Stimulated activated CD8-positive, alpha-beta memory T cell treated with anti-CD3 and anti-CD28 coated beads, Interleukin-15, amount 100 ng/mL, for 1 hour (primary cell): ENCODE data around the gene OVOL1.

Experiments
- DNase-seq: peaks from one replicate; pipeline ENCODE4 v3.0.0-alpha.2; 2020; ENCODE audit warnings: low read depth

The OVOL1 gene

GRCh38 chr11:65777821-65778361, 9.0 kb upstream of the OVOL1 start:
- no peak for DNase-seq

DNA sequence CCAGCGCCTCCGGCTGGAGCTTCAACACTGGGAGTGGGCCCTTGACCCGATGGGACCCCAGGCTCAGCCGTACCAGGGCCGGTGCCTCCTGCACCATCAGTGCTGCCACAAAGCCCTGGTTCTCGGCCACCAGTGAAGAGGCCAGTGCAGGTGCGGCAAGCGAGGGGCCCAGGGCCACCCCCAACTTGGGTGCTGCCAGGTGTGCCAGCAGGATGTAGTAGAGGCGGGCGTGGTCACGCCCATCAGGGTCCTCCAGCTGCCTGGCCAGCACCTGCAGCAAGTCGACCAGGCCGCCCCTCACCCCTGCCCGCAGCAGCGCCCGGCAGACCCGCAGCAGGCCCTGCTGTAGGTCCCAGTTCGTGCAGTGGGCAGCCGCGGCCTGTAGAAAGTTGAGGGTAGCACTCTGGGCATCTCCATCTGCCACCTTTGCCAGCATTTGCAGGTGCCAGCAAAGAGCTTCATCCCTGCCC, 8.4 kb upstream of the OVOL1 start:
- no peak for DNase-seq

DNA sequence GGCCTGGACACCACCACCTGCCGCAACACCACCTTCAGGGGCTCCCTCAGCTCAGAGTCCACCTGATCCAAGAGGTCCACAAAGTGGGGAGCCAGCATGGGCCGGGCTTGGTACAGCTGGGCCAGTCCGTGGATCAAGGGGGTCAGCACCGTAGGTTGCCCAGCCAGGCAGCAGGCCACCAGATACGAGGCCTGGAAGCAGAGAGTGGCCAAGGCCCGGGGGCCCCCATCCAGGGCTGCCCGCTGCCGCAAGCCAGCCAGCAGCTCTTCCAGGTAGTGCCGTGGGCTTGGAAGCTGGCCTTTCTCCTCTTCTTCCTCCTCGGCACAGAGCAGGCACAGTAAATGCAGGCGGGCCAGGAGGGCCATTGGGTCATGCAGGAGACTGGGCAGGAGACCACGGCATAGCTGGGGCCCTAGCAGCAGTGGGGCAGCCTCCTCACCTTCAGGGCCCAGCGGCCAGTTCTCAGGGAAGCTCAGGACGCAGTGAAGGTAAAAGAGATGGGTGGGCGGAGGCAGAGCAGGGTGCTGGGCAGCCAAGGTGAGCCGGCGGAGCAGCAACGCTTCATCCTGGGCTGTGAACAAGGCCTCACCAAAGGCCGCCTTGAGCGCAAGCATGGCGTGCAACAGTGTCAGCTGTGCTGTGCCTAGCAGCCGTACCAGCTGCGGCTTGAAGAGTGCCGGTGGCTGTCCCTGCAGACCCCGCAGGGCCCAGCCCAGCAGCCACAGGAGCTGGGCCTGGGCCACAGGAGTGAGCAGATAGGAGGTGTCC, 7.8 kb upstream of the OVOL1 start:
- DNase-seq: no peak

- DNase-seq: no peak
These were observed 7.3 kb upstream of the OVOL1 start for GRCh38 chr11:65779669-65779918.

DNA sequence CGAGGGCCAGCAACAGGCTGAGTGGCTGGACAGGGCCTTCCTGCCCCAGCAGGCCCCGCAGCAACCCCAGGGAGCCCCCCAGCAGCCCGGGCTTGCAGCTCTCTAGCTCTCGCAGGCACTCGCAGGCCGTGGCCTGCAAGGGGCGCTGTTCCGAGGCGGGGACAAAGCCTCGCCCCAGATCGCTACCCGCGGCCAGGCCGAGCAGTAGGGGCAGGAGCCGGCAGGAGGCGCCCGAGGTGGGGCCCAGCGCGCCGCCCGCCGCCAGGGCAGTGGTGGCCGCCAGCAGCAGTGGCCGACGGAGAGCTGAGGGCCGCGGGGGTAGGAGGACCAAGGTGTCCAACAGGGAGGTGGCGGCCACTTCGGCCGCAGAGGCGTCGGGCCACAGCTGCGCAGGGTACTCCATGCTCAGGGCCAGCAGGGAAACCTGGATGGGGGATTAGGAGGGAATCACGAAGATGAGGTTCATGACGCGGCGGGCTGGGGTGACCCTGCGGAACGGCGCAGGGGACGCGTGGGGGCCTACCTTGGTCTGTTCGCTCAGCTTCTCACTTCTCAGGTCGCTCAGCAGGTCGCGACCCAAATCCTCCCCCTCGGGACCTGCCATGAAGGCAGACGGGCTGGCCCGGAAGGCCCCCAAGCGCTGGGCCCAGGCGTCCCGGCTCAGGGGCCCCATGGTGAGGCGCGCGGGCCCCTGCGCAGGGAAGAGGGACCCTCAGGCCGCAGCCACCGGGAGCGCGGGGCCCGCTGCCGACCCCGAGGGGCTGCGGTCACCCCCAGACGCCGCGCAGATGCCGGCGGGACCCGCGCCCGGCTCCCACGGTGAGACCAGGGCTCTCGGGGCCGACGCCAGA, 6.7 kb upstream of the OVOL1 start:
- DNase-seq: peak; percentile 47

DNA sequence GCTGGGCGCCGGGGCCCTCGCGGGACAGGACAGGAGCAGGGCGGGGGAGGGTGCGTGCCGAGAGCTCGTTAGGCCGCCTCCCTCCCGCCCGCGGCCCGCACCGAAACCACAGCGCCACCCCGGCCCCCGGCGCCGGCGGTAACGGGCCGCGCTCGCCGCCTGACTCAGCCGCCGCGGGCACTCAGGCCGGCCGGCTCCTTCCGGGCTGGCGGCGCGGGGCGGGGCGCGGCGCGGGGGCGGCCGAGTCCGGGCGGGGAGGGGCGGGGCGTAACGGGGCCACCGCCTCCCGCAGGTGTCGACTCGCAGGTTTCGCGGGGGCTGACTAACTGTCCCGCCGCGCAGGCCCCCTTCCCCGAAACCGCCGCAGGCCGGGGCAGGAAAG, 6.1 kb upstream of the OVOL1 start, which contains the start of gene AP5B1:
Gene AP5B1, minus strand, starts transcription at position 207 of the 382 bp plus-strand sequence. CDS start 385 bp downstream, outside the sequence.
- peak; percentile 38 for DNase-seq

DNA sequence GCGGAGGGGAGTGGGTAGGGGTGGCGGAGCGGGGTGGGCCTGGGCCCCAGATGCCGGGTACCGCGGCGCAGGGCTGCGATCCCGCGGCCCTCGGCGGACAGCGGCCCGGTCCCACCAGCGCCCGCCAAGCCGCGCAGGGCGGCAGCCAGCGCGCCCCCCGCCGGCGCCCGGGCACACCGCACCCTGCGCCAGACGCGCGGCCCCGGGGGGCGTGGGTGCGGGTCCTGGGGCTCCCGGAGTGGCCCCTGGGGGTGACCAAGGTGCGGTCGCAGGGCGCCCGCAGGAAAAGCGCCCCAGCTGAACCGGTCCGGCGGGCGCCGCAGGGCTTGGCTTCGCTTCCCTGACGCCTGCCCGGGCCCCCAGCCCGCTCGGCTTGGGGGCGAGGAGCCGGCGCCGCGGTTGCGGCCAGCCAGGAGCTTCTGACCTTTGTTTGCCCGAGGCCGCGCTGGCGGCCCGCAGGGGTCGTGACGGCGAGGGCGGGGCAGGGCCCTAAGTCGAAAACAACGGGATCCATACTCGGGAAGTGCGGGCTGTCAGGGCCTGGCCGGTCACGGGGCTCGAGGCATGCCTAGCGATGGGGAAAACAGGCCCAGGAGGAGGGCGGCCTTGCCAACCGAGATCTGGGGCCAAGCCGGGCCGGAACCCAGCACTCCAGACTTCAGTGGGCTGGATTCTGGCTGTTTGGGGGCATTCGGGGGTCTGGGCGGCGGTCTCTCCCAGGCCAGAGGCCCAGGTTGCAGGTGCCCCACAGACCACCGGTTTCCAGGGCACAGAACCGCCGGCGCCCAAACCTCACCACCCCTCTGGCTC, 5.5 kb upstream of the OVOL1 start:
- no peak for DNase-seq

GRCh38 chr11:65781962-65782815, 4.7 kb upstream of the OVOL1 start:
- DNase-seq: no peak

DNA sequence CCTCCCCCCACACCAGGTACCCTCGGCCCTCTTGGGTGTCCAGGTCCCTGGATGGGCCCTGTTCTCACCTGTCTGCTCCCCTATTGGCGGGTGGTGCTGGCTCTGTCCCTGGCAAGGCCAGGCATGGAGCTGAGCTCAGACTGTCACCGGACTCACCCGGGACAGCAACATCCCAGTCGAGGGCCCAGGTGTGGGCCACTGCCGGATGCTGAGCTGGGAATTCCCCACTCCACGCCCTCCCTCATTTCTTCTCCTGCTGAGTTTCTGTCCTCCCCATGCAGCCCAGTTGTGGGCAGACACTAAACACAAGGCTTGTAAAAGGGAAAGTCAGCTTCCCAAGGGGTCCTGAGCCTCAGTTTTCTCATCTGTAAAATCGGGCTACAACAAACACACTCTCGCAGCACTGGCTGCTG, 4.0 kb upstream of the OVOL1 start:
- no peak for DNase-seq

DNA sequence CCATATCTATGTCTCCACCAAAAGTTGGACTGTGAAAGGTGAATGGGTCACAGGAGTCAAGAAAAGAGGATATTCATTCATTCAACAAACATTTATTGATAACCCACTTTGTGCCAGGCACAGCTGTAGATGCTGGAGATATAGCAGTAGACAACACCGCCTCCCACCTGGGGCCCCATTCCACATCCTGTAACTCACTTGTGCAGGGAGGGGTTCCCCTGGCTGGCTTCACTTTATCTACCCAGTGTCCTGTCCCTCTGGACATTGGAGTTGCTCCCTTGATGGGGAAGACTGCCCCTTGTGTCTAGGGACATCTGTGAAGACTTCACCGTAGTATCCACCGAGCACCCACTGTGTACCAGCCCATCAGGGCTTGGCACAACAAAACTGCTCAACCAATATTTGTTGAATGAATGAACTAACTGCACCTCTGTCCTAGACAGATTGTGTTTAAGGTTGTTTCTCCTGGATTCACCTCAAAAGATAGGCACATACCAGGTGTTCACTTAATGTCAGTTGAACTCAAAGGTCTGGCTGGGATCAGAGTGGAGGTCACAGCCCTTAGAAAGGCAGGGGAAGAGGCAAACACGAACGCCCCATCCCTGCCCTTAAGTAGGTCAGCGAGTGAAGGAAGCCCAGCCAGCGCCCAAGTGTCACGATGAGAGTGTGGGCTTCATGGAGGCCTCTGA, 1.4 kb upstream of the OVOL1 start:
- DNase-seq: no peak

DNA sequence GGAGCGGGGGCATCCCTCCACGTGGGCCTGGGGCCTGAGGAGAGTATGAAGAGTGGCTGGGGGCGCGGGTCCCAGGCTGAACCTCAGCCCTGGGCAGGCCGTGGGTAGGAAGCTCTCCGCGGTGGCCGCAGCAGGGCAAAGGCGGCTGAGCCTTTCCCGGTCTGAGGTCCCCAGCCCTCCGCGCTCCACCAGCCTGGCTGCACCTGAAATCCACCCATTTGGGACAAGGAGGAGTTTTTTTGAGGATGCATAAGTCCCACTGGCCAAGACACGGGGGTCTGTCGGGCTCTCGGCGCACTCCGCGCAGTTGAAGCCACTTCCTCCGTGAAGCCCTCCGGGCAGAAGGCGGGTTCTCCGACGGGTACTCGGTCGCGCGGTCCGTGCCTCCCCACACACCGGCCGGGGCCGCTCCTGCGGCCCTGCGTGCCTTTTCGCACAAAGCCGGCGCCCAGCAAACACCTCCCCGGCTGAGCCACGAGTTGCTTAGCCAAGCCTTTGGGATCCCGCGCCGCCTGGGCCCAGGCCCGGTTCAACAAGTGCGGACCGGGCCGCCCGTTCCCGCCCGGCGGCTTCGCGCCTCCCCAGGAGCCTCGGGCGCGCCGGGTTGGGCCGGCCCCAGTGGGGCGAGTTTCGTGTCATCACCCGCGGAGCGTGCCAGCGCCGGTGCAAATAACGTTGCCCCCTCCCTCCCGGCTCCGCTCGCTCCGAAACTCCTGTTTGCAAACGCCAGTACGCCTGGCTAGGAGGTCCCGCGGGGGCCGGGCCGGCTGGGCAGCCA, 666 bp upstream of the OVOL1 start:
- no peak for DNase-seq

GRCh38 chr11:65787649-65788622, 1.1 kb downstream of the OVOL1 start:
- DNase-seq: no peak

DNA sequence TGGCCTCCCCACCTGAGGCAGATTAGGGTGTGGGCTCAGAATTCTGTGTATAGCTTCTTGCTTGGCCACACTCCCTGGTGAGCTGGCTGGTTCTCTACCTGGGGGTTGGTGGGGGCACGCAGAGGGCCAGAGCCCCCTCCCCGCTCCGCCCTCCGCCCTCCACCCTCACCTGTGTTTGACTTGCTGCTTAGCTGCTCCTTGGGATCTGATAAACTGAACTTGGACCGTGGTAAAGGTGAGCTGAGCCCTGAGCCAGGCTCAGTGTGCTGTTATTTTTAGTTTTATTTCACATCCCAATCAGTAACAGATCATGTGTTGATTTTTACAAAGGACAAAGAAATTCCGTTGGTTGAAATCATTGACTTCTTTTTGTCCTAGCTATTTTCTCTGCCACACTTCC, 2.0 kb downstream of the OVOL1 start:
- no peak for DNase-seq

DNA sequence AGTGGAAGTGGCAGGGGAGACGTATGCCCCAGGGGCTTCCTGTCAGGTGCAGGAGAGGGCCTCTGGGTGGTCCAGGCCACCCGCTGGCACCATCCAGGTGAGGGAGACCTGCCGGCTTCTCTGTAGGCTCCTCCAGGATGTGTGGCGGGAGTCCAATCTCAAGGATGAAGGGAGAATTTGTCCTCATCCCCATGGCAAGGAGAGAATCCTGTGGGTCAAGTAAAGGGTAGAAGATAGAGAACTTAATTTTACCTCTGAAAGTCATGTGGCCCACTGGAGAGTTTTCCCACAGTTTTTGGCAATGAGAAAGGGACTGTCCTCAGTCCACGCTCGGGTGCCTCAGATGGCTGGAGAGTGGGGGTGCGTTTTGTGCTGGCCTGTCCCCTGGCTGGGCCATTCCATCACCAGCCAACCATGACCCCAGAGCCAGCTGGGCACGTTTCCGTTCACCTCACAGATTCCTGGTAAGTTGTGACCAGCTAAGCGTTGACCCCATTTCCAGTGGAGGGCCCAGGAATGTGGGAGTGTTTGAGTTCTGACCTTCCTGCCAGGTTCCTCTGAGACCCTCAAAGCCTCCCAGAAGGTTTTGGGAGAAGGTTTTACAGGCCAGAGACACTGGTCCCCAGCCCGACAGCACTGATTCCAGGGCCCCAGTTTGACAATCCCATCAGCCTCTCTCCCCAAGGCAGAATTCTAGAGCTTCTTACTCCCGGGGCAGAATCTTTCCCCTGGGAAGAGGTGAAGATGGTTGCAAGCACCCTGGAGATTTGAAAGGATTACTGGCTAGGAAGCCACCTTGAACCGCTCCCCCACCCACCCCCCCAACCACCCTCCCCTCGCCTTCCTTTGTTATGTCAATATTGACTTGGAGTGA, 2.6 kb downstream of the OVOL1 start:
- no peak for DNase-seq

DNA sequence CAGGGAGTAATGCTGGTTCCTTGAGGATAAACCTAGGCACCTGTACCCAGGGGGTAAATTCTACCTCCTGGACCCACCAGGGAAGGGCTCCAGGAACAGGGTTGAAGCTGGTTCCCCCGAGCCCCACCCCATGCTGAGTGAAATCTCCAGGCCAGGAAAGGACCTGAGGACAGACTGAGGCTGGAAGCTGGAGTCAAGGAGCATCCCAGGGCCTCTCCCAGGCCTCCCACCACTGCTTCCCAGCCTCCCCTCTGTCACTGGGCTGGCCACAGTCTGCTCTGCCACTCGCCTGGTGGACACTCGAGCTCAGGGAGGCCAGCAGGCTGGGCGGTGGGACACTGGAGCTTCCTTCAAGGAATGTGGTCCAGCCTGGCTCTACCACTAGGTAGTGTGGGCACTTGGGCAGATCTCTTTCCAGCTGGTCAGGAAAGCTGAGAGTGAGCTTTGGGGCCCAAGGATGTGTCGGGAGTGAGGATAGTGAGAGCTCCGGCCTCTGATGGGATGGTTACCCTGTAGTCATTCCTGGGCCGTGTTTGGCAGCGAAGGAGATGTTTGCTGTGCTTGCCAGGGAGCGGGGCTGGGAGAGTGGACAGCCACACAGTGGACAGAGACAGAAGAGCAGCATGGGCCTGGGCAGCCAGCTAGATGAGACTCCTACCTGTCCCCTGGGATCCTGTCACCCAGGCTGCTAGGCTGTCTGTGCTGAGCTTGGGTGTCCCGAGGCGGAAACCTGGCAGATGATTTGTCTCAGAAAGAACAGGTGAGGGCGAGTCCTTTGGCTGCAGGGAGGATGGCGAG, 3.4 kb downstream of the OVOL1 start:
- no peak for DNase-seq

GRCh38 chr11:65790902-65791650, 4.2 kb downstream of the OVOL1 start:
- DNase-seq: no peak
